GM12891 (cell line): ENCODE measurements around the gene TMEM222.

Source experiments
- PAX5 ChIP-seq: IDR thresholded peaks from 2 replicates; pipeline ENCODE4 v1.6.1; 2011; ENCODE audit warnings: low read length, moderate library complexity, mild to moderate bottlenecking; ENCODE audit not compliant: insufficient read depth, severe bottlenecking
- POLR2A ChIP-seq: IDR thresholded peaks from 2 replicates; pipeline ENCODE4 v1.6.1; 2011; ENCODE audit warnings: low read depth, low read length, control low read depth
- POLR2AphosphoS5 ChIP-seq: IDR thresholded peaks from 2 replicates; pipeline ENCODE4 v1.6.1; 2011; ENCODE audit warnings: low read depth, low read length, control low read depth
- TAF1 ChIP-seq: IDR thresholded peaks from 2 replicates; pipeline ENCODE4 v1.6.1; 2011; ENCODE audit warnings: low read depth, low read length, control low read depth

DNA sequence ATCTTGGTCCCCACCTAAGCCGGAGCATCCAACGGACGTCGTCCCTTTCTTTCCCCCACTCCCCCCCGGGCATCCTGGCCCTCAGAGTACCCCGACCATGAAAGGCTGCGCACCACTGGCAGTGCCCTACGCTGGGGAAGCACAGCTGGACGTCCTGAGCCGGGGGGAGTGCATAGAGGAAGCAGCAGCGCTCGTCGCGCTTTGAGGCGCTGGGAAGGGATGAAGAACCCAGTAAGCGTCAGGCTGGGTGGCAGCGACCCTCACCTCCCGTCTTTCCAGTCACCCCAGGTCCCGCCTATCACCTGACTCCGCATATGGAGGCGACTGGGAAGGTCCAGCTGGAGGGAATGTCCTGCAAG, 39.1 kb downstream of the TMEM222 start:
- TF ChIP-seq POLR2A (no peak), POLR2AphosphoS5 (no peak), PAX5 (no peak), TAF1 (no peak)
